ENCODE results near the gene RAB1A. TPM values are rescaled to one million over a fixed set of nuclear protein-coding genes. Genes with fewer than 3 reads are reported as not detected.
A peak's percentile ranks its signal among the peaks of the same experiment; 100 is the strongest.

Gene RAB1A
- total and polyA plus RNA-seq, 2 experiments from 2014 or later: 47.1 to 233 TPM

DNA sequence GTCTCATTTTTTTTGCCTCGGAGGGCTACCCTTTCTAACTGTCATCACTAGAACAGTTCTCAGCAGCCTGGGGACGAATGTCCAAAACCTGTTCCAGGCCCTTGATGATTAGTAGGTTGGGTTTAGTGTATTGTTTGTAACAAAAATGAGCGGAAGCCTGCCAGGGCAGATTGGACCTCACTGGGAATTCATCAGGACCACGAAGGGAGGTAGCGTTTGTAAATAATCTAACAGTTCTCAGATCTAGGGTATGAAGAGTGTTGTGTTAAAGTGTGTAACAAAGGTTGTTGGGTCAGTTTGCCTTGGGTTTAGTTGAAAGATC is 72.9 kb downstream of the RAB1A start:
- Histone ChIP-seq H3K4me3 (peak overlapping the region; percentile 66), H3K27ac (no peak overlapping the region)

GRCh38 chr2:65056215-65057053 is 73.5 kb downstream of the RAB1A start, which contains the start of gene CEP68:
Gene CEP68 (plus strand): TSS chr2:65056416. CDS start chr2:65069445, 13,029 bp downstream.
- Histone ChIP-seq H3K36me3 (no peaks in the 10 kb centered on the region), H3K27me3 (no peaks in the 10 kb centered on the region), H3K4me3 (peak within 1 kb of the TSS; percentile 66), H3K4me1 (ENCODE audit: low read depth) (peaks cover 18% of the 10 kb centered on the region), H3K9me3 (ENCODE audit: low read depth) (no peaks in the 10 kb centered on the region), H3K27ac (peak within 1 kb of the TSS; percentile 65)
- peak; percentile 98 for DNase-seq (ENCODE audit: low read depth in 1 of 2, low spot score in 1 of 2)
- TF ChIP-seq, protein P1, sequence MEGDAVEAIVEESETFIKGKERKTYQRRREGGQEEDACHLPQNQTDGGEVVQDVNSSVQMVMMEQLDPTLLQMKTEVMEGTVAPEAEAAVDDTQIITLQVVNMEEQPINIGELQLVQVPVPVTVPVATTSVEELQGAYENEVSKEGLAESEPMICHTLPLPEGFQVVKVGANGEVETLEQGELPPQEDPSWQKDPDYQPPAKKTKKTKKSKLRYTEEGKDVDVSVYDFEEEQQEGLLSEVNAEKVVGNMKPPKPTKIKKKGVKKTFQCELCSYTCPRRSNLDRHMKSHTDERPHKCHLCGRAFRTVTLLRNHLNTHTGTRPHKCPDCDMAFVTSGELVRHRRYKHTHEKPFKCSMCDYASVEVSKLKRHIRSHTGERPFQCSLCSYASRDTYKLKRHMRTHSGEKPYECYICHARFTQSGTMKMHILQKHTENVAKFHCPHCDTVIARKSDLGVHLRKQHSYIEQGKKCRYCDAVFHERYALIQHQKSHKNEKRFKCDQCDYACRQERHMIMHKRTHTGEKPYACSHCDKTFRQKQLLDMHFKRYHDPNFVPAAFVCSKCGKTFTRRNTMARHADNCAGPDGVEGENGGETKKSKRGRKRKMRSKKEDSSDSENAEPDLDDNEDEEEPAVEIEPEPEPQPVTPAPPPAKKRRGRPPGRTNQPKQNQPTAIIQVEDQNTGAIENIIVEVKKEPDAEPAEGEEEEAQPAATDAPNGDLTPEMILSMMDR (IDR thresholded peaks at IDR 0.05; ENCODE audit: low read depth, low read length): no peak

More for the DNA sequence above, 72.9 kb downstream of the RAB1A start:
- TF ChIP-seq, protein P1 (IDR thresholded peaks at IDR 0.05; ENCODE audit: low read depth, low read length): no peak
- no peak for DNase-seq (ENCODE audit: low read depth in 1 of 2, low spot score in 1 of 2)
- Histone ChIP-seq H3K36me3 (no peaks in the 10 kb centered on the region), H3K4me1 (ENCODE audit: low read depth) (peaks cover 18% of the 10 kb centered on the region), H3K27me3 (no peaks in the 10 kb centered on the region), H3K9me3 (ENCODE audit: low read depth) (no peaks in the 10 kb centered on the region)

GRCh38 chr2:65055422-65056214 is 74.3 kb downstream of the RAB1A start:
- Histone ChIP-seq H3K27me3 (no peaks in the 10 kb centered on the region), H3K4me1 (ENCODE audit: low read depth) (peaks cover 18% of the 10 kb centered on the region), H3K27ac (no peak overlapping the region), H3K4me3 (peak overlapping the region; percentile 66), H3K9me3 (ENCODE audit: low read depth) (no peaks in the 10 kb centered on the region), H3K36me3 (no peaks in the 10 kb centered on the region)
- DNase-seq (ENCODE audit: low read depth in 1 of 2, low spot score in 1 of 2): no peak
- TF ChIP-seq, protein P1 (IDR thresholded peaks at IDR 0.05; ENCODE audit: low read depth, low read length): no peak

DNA sequence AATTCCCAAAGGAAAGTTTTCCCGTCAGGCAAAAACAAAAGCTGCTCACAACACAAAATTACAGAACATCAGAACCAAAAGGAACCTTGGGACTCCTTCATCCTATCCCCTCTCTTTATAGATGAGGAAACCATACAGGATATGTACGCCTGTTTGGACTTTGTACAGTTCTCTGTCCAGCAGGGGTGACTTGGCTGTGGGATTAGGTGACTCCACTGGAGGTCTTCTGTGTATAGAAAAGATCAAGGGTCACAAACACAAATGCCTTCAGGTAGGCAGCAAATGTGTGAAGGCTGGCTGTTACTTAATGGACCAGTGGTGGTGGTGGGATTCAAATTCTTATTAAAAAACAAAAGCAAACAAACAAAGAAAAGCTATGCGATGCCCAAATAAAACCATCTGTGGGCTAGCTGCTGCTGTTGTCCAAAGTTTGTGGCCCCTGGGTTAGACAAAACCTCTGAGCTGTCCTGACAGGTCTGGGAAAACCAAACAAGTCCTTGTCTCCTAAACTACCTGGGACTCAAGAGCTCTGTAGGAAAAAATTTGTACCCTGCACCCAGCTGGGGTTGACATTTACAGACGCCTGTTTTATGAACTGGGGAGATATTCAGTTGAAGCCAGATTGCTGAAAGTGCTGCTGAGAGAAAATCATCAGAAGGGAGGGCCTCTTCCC is 75.0 kb downstream of the RAB1A start:
- H3K4me1 ChIP-seq (ENCODE audit: low read depth): peaks cover 18% of the 10 kb centered on the region
- TF ChIP-seq, protein P1 (IDR thresholded peaks at IDR 0.05; ENCODE audit: low read depth, low read length): no peak
- no peaks in the 10 kb centered on the region for H3K36me3 ChIP-seq
- no peak overlapping the region for H3K4me3 ChIP-seq
- H3K27ac ChIP-seq: no peak overlapping the region
- H3K27me3 ChIP-seq: no peaks in the 10 kb centered on the region
- no peaks in the 10 kb centered on the region for H3K9me3 ChIP-seq (ENCODE audit: low read depth)
- DNase-seq (ENCODE audit: low read depth in 1 of 2, low spot score in 1 of 2): no peak

- H3K36me3 ChIP-seq: no peaks in the 10 kb centered on the region
Observed at GRCh38 chr2:65053199-65053598, 76.7 kb downstream of the RAB1A start.

More at GRCh38 chr2:65053199-65053598, 76.7 kb downstream of the RAB1A start:
- DNase-seq (ENCODE audit: low read depth in 1 of 2, low spot score in 1 of 2): no peak
- Histone ChIP-seq H3K9me3 (ENCODE audit: low read depth) (no peaks in the 10 kb centered on the region), H3K4me1 (ENCODE audit: low read depth) (peaks cover 6% of the 10 kb centered on the region), H3K27me3 (no peaks in the 10 kb centered on the region), H3K4me3 (no peak overlapping the region), H3K27ac (no peak overlapping the region)
- TF ChIP-seq, protein P1 (IDR thresholded peaks at IDR 0.05; ENCODE audit: low read depth, low read length): no peak

All from cardiac muscle cell (in vitro differentiated cells and primary cell).